ENCODE measurements around the gene GRID2.

GRID2 gene

DNA sequence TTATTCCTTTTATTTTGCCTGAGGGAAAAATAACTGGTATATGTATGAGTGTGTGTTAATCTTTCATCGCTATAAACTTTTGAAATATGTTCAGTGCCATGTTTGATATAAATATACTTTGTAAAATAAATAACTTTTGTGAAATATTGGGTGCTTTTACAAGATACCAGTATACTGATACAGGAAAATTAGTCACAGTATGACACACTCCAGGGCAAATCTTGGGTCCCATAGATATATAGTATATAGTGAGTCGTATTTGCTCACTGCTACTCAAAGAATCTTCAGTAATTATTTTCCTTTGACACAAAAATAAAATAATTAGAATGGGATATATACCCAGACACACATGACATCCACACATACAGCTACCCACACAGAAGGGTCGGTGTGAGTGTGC is 472.3 kb downstream of the GRID2 start:
- no peak for DNase-seq

DNA sequence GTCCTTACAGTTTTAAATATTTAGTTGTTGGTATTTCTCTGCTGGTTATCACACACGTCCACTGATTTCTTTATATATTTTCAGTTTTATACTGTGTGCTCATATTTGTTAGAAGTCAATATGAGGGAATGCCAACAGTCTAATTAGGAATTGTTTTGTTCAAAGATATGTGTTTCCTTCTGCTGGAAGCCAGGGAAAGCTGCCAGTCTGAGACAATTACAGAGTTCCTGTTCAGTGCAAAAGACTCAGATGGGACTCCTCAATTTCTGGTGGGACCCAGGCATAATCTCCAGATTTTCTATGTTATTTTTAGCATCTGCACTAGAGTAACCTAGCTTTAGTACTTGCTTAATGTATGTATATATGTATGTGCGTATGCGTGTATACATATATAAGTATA is 486.0 kb downstream of the GRID2 start:
- DNase-seq = no peak

DNA sequence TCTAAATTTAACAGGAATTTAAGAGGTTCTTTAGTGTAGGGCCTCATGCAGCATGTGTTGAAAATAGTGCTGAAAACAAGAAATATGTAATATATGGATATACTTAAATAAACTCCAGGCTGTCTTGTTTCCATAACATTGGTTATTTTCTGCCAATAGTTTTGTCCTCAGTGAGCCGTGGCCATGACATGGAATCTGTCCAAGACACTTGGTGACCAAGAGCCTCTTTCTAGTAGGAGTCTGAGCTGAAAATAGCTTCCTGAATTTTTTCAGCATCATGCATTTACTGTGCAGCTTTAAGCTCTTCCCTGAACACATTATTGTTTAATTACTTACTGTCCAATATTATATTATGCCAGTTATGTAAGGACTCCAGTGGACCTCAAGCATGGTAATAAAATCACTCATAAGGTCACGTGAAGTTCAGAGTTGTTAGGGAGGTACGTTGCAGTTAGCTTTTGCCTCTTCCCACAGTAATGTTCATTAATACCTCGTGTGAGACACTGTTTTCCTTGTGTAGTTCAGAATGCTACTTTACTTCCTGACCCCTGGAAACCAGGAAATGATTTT is 488.2 kb downstream of the GRID2 start:
- peak; percentile 22 for DNase-seq

DNA sequence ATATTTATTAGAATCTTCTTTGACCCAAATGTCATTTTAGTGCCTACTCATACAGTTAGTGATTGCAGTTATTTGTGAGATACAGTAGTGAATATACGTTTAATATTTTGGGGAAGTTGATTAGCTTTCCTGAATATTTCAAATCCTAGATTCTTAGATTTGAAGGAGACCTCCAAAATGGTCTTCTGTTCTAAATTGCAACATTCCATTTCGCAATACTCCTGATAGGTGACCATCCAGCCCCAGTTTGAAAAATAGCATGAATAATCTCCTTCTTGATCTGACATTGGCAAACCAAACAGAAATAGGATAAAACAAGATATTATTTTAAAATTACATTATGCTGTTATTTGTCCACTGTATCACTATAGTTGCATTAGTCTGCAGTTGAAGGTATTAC is 505.6 kb downstream of the GRID2 start:
- DNase-seq = no peak

- DNase-seq = no peak
These were observed 508.9 kb downstream of the GRID2 start for GRCh38 chr4:92812652-92813051.

DNA sequence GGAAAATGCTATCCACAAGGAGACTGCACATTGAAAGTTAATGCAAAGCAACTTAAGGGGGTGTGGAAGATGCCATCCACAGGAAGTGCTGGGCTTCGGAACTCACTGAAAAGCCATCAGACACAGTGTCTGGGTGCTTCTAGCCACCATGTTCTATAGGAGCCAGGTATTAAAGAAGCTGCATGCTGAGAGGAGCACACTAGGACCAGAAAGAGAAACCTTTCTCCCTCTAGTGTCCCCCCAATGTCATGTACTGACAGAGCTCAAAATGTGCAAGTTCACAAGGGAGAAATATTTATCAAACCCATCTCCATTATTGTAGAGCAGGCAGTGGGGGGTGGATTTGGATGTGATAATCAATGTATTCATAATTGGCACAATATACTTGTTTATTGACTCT is 510.9 kb downstream of the GRID2 start:
- no peak for DNase-seq

DNA sequence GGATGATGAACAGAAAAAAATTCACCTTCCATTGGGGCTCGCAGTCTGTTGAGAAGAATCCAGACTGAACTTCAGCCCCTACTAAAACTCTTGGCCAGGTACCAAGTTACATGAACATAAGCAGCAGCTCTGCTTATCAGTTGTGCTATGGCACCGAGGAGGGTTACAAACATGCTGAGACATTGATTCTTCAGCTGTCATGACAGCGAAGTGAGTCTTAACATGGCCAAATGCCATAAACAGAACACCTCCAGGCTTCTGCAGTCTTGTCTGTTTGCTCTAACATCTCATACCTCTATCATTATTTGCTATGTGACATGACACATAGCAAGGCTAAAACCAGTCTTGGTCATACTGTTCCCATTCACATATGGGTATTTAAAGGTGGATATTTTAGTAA is 521.5 kb downstream of the GRID2 start:
- no peak for DNase-seq

DNA sequence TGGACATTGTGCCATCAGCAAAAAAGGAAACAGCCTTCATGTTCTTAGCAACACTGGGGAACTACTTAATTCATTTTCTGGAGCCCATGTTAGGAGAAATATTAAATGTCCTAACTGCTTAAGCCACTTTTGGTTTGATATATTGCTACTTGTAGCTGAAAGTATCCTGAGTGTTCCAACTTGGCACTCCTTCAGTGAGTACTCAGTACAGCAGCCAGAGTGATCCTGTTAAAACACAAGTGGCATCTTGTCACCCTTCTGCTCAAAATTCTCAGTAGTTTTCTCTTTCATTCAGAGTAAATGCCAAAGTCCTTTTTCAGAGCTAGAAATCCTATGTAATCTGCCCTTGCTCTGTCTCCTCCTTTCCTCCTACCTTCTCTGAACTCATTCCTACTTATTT is 522.0 kb downstream of the GRID2 start:
- no peak for DNase-seq

- DNase-seq = no peak
These were observed 527.0 kb downstream of the GRID2 start for GRCh38 chr4:92830771-92831170.

DNA sequence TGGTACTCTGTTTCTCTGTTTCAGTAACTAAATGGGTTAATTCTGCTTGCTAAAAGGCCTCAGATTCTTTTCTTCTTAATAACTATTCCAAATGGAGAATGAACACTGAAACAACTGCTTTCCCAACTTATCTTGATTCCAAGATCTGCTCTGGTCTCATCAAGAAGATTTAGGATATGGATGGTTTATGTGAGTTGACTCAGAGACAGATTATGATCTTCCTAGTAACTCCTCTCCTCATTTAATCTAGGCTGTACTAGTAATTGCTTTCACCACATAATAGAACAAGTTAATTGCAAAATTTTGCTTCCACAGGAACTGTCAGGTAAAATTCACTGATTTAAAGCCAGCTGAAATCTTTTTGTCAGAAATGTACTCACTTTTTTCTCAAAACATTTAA is 537.1 kb downstream of the GRID2 start:
- DNase-seq = no peak

GRCh38 chr4:92843784-92844183 is 540.0 kb downstream of the GRID2 start:
- no peak for DNase-seq

DNA sequence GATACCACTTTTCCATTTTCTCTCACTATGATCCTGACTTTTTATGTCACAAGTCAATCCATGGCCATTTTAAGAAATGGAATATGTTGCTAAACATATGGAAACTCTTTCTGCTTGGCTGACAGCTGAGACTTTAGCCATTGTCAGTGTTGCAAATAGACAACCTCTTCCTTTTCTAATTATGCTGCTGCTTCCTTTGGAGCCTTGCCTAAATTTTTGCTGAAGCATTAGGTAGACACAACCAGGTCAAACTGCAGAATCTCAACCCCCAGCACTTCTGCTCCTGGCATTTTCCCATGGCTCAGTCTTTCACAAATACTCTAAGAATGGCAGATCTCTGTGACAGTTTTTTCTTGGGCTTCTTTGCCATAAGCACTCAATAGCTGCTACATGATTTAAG is 543.3 kb downstream of the GRID2 start:
- no peak for DNase-seq

- DNase-seq = no peak
These were observed 558.7 kb downstream of the GRID2 start for GRCh38 chr4:92862509-92862908.

GRCh38 chr4:92864096-92864495 is 560.3 kb downstream of the GRID2 start:
- no peak for DNase-seq

DNA sequence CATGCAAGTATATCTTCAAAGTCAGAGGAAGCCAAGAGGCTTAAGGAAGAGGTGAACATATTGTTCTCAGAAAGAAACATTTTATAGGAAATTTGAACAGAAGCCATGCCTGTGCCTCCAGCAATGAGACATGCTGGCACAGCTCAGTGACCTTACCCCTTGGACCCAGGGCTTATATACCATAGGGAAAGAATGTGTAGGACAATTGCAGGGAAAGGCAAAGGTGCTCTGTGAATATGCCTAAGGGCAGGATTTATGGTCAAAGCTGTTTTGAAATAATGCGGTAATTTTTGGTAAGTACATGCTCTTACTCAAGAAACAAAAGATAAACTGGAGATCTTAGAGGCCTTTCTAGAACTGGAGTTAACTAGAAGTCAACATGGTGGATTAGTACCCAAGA is 568.8 kb downstream of the GRID2 start:
- DNase-seq = no peak

DNA sequence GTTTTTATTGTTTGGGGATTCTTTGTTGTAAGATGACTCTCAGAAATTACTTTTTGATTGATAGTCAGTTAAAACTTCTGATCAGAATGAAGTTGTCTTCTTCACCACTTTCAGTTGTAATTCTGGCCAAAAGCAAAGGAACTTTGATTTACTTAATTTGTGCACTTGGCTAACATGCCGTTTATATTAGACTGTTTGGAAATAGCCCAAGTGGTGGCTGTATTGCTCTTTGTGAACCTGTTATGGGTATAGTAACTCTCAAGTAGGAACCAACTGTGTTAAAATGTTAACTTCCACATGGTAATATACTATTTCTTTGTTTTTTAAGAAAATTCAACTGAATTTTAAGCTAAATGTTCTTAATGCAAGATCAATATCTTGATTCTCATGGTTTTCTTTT is 581.9 kb downstream of the GRID2 start:
- no peak for DNase-seq

GRCh38 chr4:92952426-92952825 is 648.7 kb downstream of the GRID2 start:
- DNase-seq = no peak

- no peak for DNase-seq
These were observed 649.1 kb downstream of the GRID2 start for GRCh38 chr4:92952897-92953296.

DNA sequence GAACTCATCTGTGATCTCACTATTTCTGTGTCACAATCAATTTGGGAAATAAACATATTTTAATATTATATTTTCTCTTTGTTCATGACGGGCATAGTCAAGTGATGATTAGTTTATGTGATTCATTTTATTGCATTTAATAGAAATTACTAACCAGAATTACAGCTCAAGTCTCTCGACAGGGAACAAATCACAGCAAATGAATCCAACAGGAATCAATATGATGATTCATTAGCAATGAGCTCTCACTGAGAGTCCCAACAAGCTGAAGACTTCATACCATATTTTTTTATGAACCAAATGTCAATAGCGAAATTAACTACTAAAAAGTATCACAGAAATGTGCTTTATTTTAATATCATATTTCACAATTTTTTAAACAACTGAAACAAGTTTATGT is 649.7 kb downstream of the GRID2 start:
- DNase-seq = no peak

DNA sequence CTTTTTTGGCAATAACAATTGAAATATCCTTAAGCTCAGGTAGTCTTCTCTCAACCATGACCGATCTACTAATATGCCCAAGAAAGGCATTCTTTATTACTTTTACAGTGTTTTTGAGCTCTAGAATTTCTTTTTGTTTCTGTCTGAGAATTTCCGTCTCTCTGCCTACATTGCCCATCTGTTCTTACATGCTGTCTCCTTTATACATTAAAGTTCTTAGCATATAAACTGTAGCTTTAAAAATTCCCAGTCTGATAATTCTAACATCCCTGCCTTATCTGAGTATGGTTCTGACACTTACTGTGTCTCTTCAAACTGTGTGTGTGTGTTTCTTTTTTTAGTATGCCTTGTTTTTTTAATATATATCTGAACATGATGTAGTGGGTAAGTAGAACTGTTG is 658.1 kb downstream of the GRID2 start:
- no peak for DNase-seq

DNA sequence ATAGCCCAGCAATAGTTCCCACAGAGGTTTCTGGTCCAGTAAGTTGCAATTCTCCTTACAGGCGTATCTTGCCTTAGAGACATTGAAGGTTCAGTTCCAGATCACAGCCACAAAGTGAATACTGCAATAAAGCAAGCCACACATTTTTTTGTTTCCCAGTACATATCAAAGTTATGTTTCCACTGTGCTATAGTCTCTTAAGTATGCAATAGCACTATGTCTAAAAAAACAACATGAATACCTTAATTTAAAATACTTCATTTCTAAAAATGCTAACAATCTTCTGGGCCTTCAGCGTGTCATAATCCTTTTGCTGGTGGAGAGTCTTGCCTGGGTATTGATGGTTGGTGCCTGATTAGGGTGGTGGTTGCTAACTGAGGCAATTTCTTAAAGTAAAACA is 659.1 kb downstream of the GRID2 start:
- DNase-seq = no peak

DNA sequence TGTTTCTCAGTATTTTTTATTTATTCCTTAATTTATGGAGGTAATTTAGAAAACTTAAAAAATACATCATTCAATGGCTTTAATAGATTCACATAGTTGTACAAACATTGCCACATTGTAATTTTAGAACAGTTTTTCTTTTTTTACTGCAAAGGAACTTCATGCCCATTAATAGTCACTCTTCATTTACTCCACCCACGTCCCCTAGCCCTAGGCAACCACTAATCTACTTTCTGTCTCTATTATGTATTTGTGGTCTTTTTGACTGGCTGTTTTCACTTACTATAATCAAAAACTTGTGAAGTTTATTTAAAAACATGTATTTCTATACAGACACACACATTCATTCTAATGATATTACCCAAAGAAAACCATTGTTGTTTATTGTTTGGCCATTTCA is 664.8 kb downstream of the GRID2 start:
- DNase-seq = no peak

GRCh38 chr4:92968996-92969395 is 665.2 kb downstream of the GRID2 start:
- DNase-seq = no peak

- DNase-seq = peak; percentile 95
These were observed 666.0 kb downstream of the GRID2 start for GRCh38 chr4:92969650-92970379.

GRCh38 chr4:92970996-92971395 is 667.2 kb downstream of the GRID2 start:
- peak; percentile 66 for DNase-seq
